Epithelial cell of esophagus (primary cell): ENCODE results near the gene PCNT.

ENCODE experiments used
- DNase-seq: peaks from one replicate; pipeline ENCODE4 v3.0.0; 2010; ENCODE audit warnings: low read depth
- H3K4me3 ChIP-seq: 2 replicates; pipeline ENCODE4 v1.5.1; 2011; ENCODE audit warnings: mild to moderate bottlenecking, low read length, control low read depth
- TF ChIP-seq, protein P1 (sequence below): IDR thresholded peaks from 2 replicates; pipeline ENCODE4 v1.5.1; 2011; ENCODE audit warnings: low read depth, mild to moderate bottlenecking, low read length, control low read depth, inconsistent platforms; ENCODE audit not compliant: insufficient read depth; ENCODE audit errors: missing control alignments

Gene PCNT

DNA sequence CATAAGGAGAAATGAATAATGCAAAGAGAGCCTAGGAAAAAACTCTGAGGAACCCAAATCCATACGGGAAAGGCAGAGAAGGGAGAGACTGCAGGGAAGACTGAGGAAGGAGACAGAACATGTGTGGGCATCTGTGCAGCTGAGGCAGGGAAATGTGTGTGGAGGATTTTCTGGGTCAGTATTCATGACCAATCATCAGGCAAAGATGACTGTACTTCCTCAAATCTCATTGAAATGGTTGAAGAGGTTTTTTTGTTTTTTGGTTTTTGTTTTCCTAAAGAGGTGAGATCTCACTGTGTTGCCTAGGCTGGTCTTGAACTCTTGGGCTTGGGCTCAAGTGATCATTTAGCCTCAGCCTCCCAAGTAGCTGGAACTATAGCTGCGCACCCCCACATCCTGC lies 150.4 kb downstream of the PCNT start:
- no peak overlapping the region for H3K4me3 ChIP-seq
- no peak for DNase-seq
- TF ChIP-seq, protein P1, sequence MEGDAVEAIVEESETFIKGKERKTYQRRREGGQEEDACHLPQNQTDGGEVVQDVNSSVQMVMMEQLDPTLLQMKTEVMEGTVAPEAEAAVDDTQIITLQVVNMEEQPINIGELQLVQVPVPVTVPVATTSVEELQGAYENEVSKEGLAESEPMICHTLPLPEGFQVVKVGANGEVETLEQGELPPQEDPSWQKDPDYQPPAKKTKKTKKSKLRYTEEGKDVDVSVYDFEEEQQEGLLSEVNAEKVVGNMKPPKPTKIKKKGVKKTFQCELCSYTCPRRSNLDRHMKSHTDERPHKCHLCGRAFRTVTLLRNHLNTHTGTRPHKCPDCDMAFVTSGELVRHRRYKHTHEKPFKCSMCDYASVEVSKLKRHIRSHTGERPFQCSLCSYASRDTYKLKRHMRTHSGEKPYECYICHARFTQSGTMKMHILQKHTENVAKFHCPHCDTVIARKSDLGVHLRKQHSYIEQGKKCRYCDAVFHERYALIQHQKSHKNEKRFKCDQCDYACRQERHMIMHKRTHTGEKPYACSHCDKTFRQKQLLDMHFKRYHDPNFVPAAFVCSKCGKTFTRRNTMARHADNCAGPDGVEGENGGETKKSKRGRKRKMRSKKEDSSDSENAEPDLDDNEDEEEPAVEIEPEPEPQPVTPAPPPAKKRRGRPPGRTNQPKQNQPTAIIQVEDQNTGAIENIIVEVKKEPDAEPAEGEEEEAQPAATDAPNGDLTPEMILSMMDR: no peak

DNA sequence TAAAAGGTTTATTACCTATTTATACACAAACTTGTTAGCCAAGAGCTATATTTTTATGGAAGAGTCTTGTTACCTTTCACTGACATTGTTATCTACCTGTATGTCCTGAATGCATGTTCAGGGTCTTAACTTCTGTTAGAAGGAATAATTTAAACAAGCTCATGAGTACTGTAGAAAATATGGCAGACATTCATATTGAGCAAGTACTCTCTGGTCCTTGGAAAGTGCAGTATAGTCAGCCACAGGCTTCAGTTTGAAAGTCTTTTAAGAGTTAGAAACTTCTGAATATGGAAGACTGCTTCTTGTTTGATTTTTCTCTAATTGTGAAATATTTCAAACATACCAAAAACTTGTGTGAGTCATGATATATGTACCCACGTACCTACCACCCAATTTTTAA lies 151.3 kb downstream of the PCNT start:
- no peak for DNase-seq
- no peak overlapping the region for H3K4me3 ChIP-seq
- TF ChIP-seq, protein P1: no peak

DNA sequence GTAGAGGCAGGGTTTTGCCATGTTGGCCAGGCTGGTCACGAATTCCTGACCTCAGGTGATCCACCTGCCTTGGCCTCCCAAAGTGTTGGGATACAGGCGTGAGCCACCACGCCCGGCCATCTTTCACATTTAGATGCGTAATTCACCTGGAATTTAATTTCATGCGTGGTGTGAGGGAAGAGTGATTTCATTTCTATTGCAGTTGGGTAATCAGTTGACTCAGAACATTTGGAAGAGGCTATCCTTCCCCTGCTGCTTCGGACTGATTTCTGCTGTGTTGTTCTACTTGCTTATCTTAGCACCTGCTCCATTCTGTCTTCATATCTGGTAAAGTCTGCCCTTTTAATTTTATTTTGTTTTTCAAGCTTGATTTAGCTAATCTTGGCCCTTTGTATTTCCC lies 153.8 kb downstream of the PCNT start:
- no peak overlapping the region for H3K4me3 ChIP-seq
- peak; percentile 89 for DNase-seq
- TF ChIP-seq, protein P1: no peak

DNA sequence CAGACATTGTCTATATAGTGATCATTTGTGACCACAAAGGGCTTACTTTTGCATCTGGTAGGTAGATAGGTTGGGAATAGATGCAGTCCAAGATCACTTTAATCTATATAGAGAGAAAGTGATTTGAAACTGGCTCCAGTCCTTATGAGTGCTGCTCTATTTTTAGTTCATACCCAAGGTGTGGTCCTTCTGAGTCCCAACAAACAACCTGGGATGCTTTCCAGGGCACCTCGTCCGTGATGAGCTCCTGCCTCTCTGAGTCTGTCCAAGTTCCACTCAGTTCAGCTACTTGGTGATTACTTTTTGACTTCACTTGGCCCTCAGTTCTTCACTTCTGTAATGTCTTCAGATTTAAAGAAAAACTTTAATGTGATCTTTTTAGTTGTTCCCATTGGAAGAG lies 155.0 kb downstream of the PCNT start:
- no peak for DNase-seq
- no peak overlapping the region for H3K4me3 ChIP-seq
- TF ChIP-seq, protein P1: no peak

DNA sequence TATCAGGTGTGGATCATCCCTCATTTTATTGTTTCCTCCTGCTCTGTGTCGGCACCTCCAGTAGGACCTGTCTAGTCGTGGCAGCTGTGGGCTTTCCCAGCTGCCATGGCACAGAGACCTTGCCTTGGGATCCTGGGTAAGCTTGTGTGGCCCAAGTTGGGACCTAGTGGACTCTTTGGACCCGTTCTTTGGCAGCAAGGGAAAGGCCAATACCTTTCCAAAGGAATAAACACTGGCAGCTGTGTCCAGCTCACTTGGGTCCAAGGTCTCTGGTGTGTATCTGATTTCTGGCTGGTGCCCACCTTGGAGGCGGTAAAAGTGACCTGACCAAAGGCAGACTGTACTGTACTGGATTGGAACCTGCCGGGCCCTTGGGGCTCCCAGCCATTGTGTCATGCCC lies 156.5 kb downstream of the PCNT start:
- H3K4me3 ChIP-seq: no peak overlapping the region
- TF ChIP-seq, protein P1: no peak
- DNase-seq: no peak

DNA sequence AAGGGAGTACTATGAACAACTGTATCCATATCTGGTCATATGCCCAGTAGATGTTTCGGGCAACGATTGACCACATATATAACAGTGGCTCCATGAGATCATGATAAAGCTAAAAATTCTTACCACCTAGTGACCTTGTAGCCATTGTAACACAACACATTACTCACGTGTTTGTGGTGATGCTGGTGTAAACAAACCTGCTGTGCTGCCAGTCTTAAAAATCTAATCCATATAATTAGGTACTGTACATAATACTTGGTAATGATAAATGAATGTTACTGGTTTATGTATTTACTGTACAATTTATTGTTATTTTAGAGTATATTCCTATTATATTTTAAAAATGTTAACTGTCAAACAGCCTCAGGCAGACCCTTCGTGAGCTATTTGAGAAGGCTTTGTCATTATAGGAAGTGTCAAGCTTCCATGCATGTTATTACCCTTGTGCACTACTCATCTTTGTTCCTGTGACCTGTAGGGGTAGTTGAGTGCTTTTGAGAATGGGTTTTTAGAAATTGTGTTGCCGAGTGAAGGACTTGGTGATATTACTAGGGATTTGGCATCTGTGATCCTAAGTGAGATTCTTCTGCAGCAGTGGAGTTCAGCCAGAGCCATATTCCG lies 158.4 kb downstream of the PCNT start:
- no peak overlapping the region for H3K4me3 ChIP-seq
- no peak for DNase-seq
- TF ChIP-seq, protein P1: no peak

DNA sequence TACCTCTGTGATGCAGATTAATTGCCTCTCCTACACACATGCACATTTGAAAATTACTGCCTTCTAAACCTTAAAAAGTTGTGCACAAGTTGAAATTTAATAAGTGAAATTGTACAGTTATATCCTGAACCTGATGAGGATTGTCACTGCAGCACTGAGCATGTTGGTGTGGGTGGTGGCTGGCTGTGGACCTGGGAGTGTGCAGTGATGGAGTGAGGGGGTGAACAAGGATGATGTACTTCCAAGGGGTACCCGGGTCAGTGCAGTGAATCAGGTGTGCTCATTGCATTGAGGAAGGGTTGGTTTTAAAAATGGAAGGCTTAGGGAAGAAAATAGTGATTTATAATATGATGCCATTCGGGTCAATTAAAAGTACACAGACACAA lies 158.9 kb downstream of the PCNT start:
- no peak overlapping the region for H3K4me3 ChIP-seq
- DNase-seq: no peak
- TF ChIP-seq, protein P1: no peak
